Activated T-helper 9 cell treated with anti-CD3 and anti-CD28 coated beads, Interleukin-2, amount 50 U/mL, for 16 hours (primary cell): Measurements from ENCODE around the gene SSU72.

Source experiments
- DNase-seq: peaks from one replicate; pipeline ENCODE4 v3.0.0-alpha.2; 2020; ENCODE audit warnings: low read depth

SSU72 gene

GRCh38 chr1:1610796-1611195, 36.1 kb upstream of the SSU72 start:
- no peak for DNase-seq

- no peak for DNase-seq
Observed at GRCh38 chr1:1609822-1610485, 35.3 kb upstream of the SSU72 start.

- DNase-seq: no peak
Observed at GRCh38 chr1:1606232-1606631, 31.6 kb upstream of the SSU72 start.

GRCh38 chr1:1605724-1606123, 31.1 kb upstream of the SSU72 start:
- DNase-seq: no peak

- DNase-seq: no peak
Observed at GRCh38 chr1:1605034-1605591, 30.4 kb upstream of the SSU72 start.

- DNase-seq: no peak
Observed at GRCh38 chr1:1604374-1605033, 29.8 kb upstream of the SSU72 start.

GRCh38 chr1:1603671-1604373, 29.2 kb upstream of the SSU72 start:
- no peak for DNase-seq

GRCh38 chr1:1602968-1603506, 28.4 kb upstream of the SSU72 start:
- DNase-seq: no peak

- no peak for DNase-seq
Observed at GRCh38 chr1:1602304-1602967, 27.8 kb upstream of the SSU72 start.

GRCh38 chr1:1601564-1602303, 27.1 kb upstream of the SSU72 start:
- no peak for DNase-seq

- DNase-seq: no peak
Observed at GRCh38 chr1:1600861-1601563, 26.3 kb upstream of the SSU72 start.

GRCh38 chr1:1599935-1600860, 25.5 kb upstream of the SSU72 start, which contains the start of gene FNDC10:
FNDC10 (minus strand) TSS chr1:1600135; CDS start chr1:1600015, 120 bp downstream.
- no peak for DNase-seq

- no peak for DNase-seq
Observed at GRCh38 chr1:1599030-1599934, 24.6 kb upstream of the SSU72 start.

GRCh38 chr1:1598720-1599029, 24.0 kb upstream of the SSU72 start:
- no peak for DNase-seq

GRCh38 chr1:1598051-1598719, 23.5 kb upstream of the SSU72 start:
- DNase-seq: no peak

GRCh38 chr1:1597275-1597930, 22.7 kb upstream of the SSU72 start:
- no peak for DNase-seq

- no peak for DNase-seq
Observed at GRCh38 chr1:1596493-1597274, 22.0 kb upstream of the SSU72 start.
